ENCODE data around the gene C10orf105.

DNA sequence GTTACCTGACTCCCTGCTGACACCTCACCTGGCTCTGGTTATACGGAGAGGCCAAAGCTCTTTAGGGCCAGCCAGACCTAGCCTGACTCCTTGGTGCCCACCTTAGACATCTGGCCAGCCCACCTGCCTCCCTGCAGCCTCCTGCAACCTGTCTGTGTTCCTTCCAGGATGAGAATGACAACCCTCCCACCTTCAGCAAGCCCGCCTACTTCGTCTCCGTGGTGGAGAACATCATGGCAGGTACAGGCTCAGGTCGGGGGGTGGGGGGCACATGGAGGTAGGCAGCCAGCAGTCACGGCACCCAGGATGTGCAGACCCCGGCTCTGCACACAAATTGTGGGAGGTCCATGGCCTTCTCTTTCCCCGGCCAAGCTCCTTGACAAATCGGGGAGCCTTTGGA is 32.1 kb downstream of the C10orf105 start:
- TF ChIP-seq CTCF (conservative IDR thresholded peaks at IDR 0.05 in 1 of 2, IDR thresholded peaks at IDR 0.05 in 1 of 2; ENCODE audit: low read depth in 1 of 2, low read length in 2 of 2) (no peak), EZH2 (IDR thresholded peaks at IDR 0.05; ENCODE audit: low read length, missing control alignments) (no peak)

Data from fibroblast of lung (primary cell).